Adrenal gland (tissue), 12 donors: ENCODE data around the gene TNS3. TPM values are rescaled to one million over a fixed set of nuclear protein-coding genes. Genes with fewer than 3 reads are reported as not detected.

ENCODE experiments used
- DNase-seq, 7 donors: peaks; one replicate each; pipeline ENCODE4 v3.0.0-alpha.2; 2019 to 2020
- H3K27ac ChIP-seq, 5 donors: fragments of 200-600 bp; sonication (generic) in 4 of 5; 1 replicate in 3 of 5; 2 replicates in 2 of 5; pipeline versions ENCODE4 v1.5.1 to v1.8.0; 2016 to 2020; ENCODE audit warnings: mild to moderate bottlenecking in 1 of 5
- H3K27me3 ChIP-seq: fragments of 200-600 bp; 2 replicates; pipeline ENCODE4 v1.8.0; 2021
- H3K36me3 ChIP-seq, 2 donors: fragments of 200-600 bp; replicated peaks in 1 of 2; 1 replicate in 1 of 2; 2 replicates in 1 of 2; pipeline versions ENCODE4 v1.5.1 to v1.8.0; 2018 to 2022
- H3K4me1 ChIP-seq, 2 donors: fragments of 200-600 bp; replicated peaks in 1 of 2; 1 replicate in 1 of 2; 2 replicates in 1 of 2; pipeline versions ENCODE4 v1.5.1 to v1.8.0; 2018 to 2021
- H3K4me3 ChIP-seq, 4 donors: fragments of 200-600 bp; sonication (generic) in 3 of 4; one replicate each; pipeline ENCODE4 v1.5.1; 2016 to 2018
- H3K9me3 ChIP-seq, 3 donors: fragments of 200-600 bp; sonication (generic) in 1 of 3; replicated peaks in 1 of 3; 1 replicate in 2 of 3; 2 replicates in 1 of 3; pipeline versions ENCODE4 v1.5.1 to v1.8.0; 2016 to 2021
- CTCF ChIP-seq, 6 experiments: fragments of 450-650 bp in 4 of 6; fragments of 200-600 bp in 2 of 6; sonication (generic) in 1 of 6; IDR thresholded peaks; 1 replicate in 5 of 6; 2 replicates in 1 of 6; pipeline versions ENCODE4 v1.5.1 to v1.8.0; 2016 to 2021; ENCODE audit warnings: antibody characterized with exemption in 6 of 6, mild to moderate bottlenecking in 2 of 6, moderate library complexity in 1 of 6
- POLR2A ChIP-seq, 2 donors: fragments of 450-650 bp; IDR thresholded peaks; one replicate each; pipeline ENCODE4 v1.6.1; 2017; ENCODE audit warnings: antibody characterized with exemption in 2 of 2, mild to moderate bottlenecking in 2 of 2, moderate library complexity in 1 of 2
- WGBS, 4 donors: extraction: QIAGEN DNeasy Blood & Tissue Kit in 2 of 4; methylation state at CpG; one replicate each; pipeline versions ENCODE4 v1.1.5 to v1.1.7; 2013 to 2017; 5-methylcytosine and 5-hydroxymethylcytosine counted together
- intact Hi-C, 2 donors: fragments of 100-400 bp; cut with DNase I; formaldehyde crosslinking; loops; one replicate each; pipeline versions ENCODE4 v1.14.1 to v1.15.0; 2022 to 2023
- polyA plus RNA-seq, 3 donors: library from polyadenylated mRNA; stranded (reverse); fragments of 200-250 nt in 2 of 3; fragments of 350-450 nt in 1 of 3; fragmentation: Illumina TruSeq in 1 of 3; extraction: RNeasy Lipid Tissue Mini Kit (QIAGEN cat#74804) in 1 of 3; gene quantifications; one replicate each; pipeline ENCODE4 v1.2.3, GENCODE V29; 2013 to 2014
- total RNA-seq, 9 donors: library from RNA; depleted of rRNA in 4 of 9; stranded (reverse); fragments of >200 nt in 4 of 9; fragments of 120-200 nt in 1 of 9; fragmentation: NEBNext Ultra II Directional in 1 of 9; extraction: Animal tissue kit (Norgen Biotek cat#: 25700) in 1 of 9; gene quantifications; one replicate each; pipeline versions ENCODE4 v1.1.0 to v1.2.4, GENCODE V29; 2013 to 2023
- donor health status: healthy with polysubstance abuse.
- donor health status: Bipolar disorder and iron deficiency.
- donor health status: DM: yes; HTN: yes; CAD: no.
- donor health status: DM: no; HTN: no; CAD: no.
- donor health status: DM: no; HTN: no; CAD: no.
- donor health status: DM: yes; HTN: yes; CAD: no.

The TNS3 gene
- total and polyA plus RNA-seq, 12 donors, result 21.0 to 188 (median 99.8) TPM

GRCh38 chr7:47325337-47325736 is 256.6 kb downstream of the TNS3 start:
- H3K27ac ChIP-seq, result peak overlapping the region in 1 of 5 donors; percentile 7
- H3K9me3 ChIP-seq, result no peaks in the 10 kb centered on the region
- DNase-seq, result no peak
- no peak overlapping the region for H3K4me3 ChIP-seq
- H3K36me3 ChIP-seq, result peaks cover 0 to 23% of the 10 kb centered on the region in 2 donors
- TF ChIP-seq CTCF (IDR thresholded peaks at IDR 0.05) (no peak), POLR2A (IDR thresholded peaks at IDR 0.05) (no peak)
- H3K27me3 ChIP-seq, result no peaks in the 10 kb centered on the region
- whole genome bisulfite sequencing, 4 donors, result 83 to 96% (median 87%) methylated on average over 6 of the region's 6 CpGs
- intact Hi-C loops, result no loop called here
- peaks cover 11 to 30% of the 10 kb centered on the region in 2 donors for H3K4me1 ChIP-seq

- intact Hi-C loops, result no loop called here
- peaks cover 8 to 23% of the 10 kb centered on the region in 2 donors for H3K4me1 ChIP-seq
- H3K36me3 ChIP-seq, result peaks cover 0 to 17% of the 10 kb centered on the region in 2 donors
- 71 to 83% (median 74%) methylated on average over 4 of the region's 4 CpGs for WGBS, 4 donors
- H3K9me3 ChIP-seq, result no peaks in the 10 kb centered on the region
- no peaks in the 10 kb centered on the region for H3K27me3 ChIP-seq
- H3K4me3 ChIP-seq, result no peak overlapping the region
- H3K27ac ChIP-seq, result no peak overlapping the region
- no peak for DNase-seq
- TF ChIP-seq POLR2A (IDR thresholded peaks at IDR 0.05), result no peak
- TF ChIP-seq CTCF (IDR thresholded peaks at IDR 0.05), result no peak
Measured at GRCh38 chr7:47323904-47324303, 258.0 kb downstream of the TNS3 start.

GRCh38 chr7:47322731-47323130 is 259.2 kb downstream of the TNS3 start:
- no peak for TF ChIP-seq CTCF (IDR thresholded peaks at IDR 0.05)
- TF ChIP-seq POLR2A (IDR thresholded peaks at IDR 0.05), result no peak
- 78 to 97% (median 87%) methylated on average over 7 to 11 of the region's 11 CpGs for WGBS, 4 donors

GRCh38 chr7:47320296-47320695 is 261.6 kb downstream of the TNS3 start:
- no peak for DNase-seq
- 82 to 94% (median 89%) methylated on average over 2 to 5 of the region's 5 CpGs for WGBS, 4 donors

More at GRCh38 chr7:47322731-47323130, 259.2 kb downstream of the TNS3 start:
- H3K9me3 ChIP-seq, result no peaks in the 10 kb centered on the region
- no peak overlapping the region for H3K27ac ChIP-seq
- H3K4me3 ChIP-seq, result no peak overlapping the region
- peaks cover 0 to 21% of the 10 kb centered on the region in 2 donors for H3K36me3 ChIP-seq
- peaks cover 0 to 18% of the 10 kb centered on the region in 2 donors for H3K4me1 ChIP-seq
- no peaks in the 10 kb centered on the region for H3K27me3 ChIP-seq
- intact Hi-C loops, result no loop called here
- DNase-seq, result no peak

More at GRCh38 chr7:47320296-47320695, 261.6 kb downstream of the TNS3 start:
- H3K36me3 ChIP-seq, result peaks cover 0 to 21% of the 10 kb centered on the region in 2 donors
- no peaks in the 10 kb centered on the region for H3K9me3 ChIP-seq
- H3K4me1 ChIP-seq, result peaks cover 0 to 23% of the 10 kb centered on the region in 2 donors
- H3K27me3 ChIP-seq, result no peaks in the 10 kb centered on the region
- intact Hi-C loops, result no loop called here
- H3K4me3 ChIP-seq, result no peak overlapping the region
- peak overlapping the region in 1 of 5 donors; percentile 13 for H3K27ac ChIP-seq
- TF ChIP-seq CTCF (IDR thresholded peaks at IDR 0.05) (no peak), POLR2A (IDR thresholded peaks at IDR 0.05) (no peak)
